ENCODE data around the gene PAM. TPM values are rescaled to one million over a fixed set of nuclear protein-coding genes. Genes with fewer than 3 reads are reported as not detected.
A peak's percentile ranks its signal among the peaks of the same experiment; 100 is the strongest.

PAM gene
- total and polyA plus RNA-seq, 11 donors: 569 to 1,548 (median 1,087) TPM

DNA sequence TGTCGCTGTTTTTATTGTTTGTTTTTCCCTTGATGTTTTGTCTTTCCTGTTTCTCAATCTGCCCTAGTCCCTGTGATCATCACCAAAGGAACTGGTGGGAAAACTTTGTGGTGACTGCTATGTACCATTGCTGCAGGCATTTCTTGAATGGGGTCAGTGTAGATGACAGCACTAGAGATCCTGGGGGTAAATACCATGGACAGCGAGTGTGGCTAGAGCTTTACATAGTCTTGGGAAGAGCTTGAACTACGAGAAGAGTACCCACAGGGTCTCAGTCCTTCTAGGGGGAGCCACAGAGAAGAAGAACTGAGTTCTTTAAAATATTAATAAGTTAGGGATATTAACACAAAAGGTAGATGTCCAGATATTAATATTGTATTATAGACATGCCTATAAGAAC, 138.8 kb downstream of the PAM start:
- ATAC-seq: peak in 2 of 4 donors; percentile 43 to 59
- no peak for TF ChIP-seq POLR2A (IDR thresholded peaks at IDR 0.05)
- TF ChIP-seq, protein P1, sequence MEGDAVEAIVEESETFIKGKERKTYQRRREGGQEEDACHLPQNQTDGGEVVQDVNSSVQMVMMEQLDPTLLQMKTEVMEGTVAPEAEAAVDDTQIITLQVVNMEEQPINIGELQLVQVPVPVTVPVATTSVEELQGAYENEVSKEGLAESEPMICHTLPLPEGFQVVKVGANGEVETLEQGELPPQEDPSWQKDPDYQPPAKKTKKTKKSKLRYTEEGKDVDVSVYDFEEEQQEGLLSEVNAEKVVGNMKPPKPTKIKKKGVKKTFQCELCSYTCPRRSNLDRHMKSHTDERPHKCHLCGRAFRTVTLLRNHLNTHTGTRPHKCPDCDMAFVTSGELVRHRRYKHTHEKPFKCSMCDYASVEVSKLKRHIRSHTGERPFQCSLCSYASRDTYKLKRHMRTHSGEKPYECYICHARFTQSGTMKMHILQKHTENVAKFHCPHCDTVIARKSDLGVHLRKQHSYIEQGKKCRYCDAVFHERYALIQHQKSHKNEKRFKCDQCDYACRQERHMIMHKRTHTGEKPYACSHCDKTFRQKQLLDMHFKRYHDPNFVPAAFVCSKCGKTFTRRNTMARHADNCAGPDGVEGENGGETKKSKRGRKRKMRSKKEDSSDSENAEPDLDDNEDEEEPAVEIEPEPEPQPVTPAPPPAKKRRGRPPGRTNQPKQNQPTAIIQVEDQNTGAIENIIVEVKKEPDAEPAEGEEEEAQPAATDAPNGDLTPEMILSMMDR (IDR thresholded peaks at IDR 0.05): no peak
- Histone ChIP-seq H3K9me3 (no peaks in the 10 kb centered on the region), H3K4me3 (no peak overlapping the region), H3K27me3 (no peaks in the 10 kb centered on the region), H3K36me3 (no peaks in the 10 kb centered on the region), H3K4me1 (peaks cover 0 to 44% (median 5%) of the 10 kb centered on the region in 12 donors), H3K27ac (no peak overlapping the region)
- DNase-seq: no peak
- WGBS, 4 donors: 73 to 83% (median 79%) methylated on average over 3 of the region's 3 CpGs
- intact Hi-C loops (cut with DNase I): no loop called here

DNA sequence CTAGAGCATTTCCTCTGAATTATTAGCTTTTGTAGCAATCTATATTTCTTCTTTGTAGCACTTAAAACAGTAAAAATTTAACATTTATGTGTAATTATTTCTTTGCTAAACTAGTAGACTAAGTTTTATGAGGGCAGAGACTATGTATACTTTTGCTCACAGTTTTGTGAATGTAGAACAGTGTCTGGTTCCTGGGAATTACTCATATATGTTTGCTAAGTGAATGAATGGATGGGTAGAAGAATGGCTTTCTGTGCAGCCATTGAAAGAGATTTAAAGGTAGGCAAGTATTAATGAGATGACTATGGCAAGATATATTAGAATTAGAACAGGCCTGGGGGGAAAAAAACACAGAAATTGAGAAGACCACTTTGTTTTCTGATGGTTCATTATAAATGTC, 140.1 kb downstream of the PAM start:
- peaks cover 0 to 42% (median 9%) of the 10 kb centered on the region in 12 donors for H3K4me1 ChIP-seq
- no peak overlapping the region for H3K27ac ChIP-seq
- DNase-seq (no peak), ATAC-seq (no peak)
- intact Hi-C loops (cut with DNase I): no loop called here
- no peaks in the 10 kb centered on the region for H3K27me3 ChIP-seq
- H3K4me3 ChIP-seq: no peak overlapping the region
- no peaks in the 10 kb centered on the region for H3K36me3 ChIP-seq
- no peak for TF ChIP-seq POLR2A (IDR thresholded peaks at IDR 0.05)
- TF ChIP-seq, protein P1 (IDR thresholded peaks at IDR 0.05): no peak
- no peaks in the 10 kb centered on the region for H3K9me3 ChIP-seq

DNA sequence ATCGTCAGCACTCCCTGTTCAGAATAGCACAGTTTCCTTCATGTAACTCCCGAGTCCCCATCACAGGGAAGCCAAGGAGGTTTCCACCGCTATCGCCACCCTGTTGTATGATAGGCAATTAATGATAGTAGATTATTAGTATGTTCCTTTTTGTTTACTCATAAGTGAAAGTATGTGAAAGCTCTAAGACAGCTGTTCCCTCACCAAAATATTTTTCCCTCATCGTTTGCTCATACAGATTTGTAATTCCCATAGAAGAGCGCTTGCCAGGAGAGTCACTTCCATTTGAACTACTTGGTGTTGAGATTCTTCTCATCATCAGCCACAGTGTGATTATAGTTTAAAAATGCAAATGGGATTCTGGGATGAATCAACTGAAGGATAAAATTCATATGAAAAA, 140.9 kb downstream of the PAM start:
- H3K4me1 ChIP-seq: peaks cover 0 to 39% (median 9%) of the 10 kb centered on the region in 12 donors
- ATAC-seq: peak in 1 of 4 donors; percentile 26
- no peaks in the 10 kb centered on the region for H3K36me3 ChIP-seq
- TF ChIP-seq, protein P1 (IDR thresholded peaks at IDR 0.05): no peak
- no peak for TF ChIP-seq POLR2A (IDR thresholded peaks at IDR 0.05)
- intact Hi-C loops (cut with DNase I): no loop called here
- no peaks in the 10 kb centered on the region for H3K9me3 ChIP-seq
- DNase-seq: no peak
- WGBS, 4 donors: 79 to 85% (median 84%) methylated on average over 6 of the region's 6 CpGs
- no peak overlapping the region for H3K27ac ChIP-seq
- H3K4me3 ChIP-seq: no peak overlapping the region
- H3K27me3 ChIP-seq: no peaks in the 10 kb centered on the region

DNA sequence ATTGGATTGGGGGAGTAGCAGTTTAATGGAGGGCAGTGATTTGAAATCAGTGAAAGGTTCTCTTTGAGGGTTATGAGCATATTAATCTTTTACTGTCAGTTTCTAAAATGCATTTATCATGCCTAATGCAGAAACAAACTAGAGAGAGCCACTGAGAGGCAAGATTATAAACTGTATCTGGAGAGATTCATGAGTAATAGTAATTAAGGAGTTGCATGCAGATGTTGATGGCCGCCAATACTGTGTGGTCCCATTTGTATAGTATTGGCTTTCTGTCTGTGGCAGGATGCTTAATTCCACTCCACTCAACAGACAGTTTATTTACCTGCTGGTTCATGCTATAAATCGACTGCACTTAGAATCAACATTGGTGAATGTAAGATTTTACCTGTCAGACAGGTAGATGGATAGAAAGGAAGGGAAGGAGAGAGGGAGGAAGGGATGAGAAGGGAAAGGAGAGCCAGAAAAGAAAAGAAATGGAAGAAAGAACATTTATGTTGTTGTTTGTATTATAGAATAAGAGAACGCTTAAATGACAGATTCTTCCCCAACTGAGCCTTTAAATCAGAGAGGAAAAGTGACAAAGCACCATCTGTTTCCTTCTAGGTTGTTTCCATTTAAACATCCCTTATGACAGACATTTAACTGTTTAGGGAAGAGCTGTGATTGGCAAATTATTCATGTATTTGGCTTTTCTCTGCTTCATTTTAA, 146.5 kb downstream of the PAM start:
- DNase-seq (no peak), ATAC-seq (no peak)
- intact Hi-C loops (cut with DNase I): no loop called here
- no peak overlapping the region for H3K4me3 ChIP-seq
- H3K9me3 ChIP-seq: peaks cover 0 to 2% (median 0%) of the 10 kb centered on the region in 12 donors
- no peak overlapping the region for H3K27ac ChIP-seq
- TF ChIP-seq POLR2A (IDR thresholded peaks at IDR 0.05): no peak
- TF ChIP-seq, protein P1 (IDR thresholded peaks at IDR 0.05): no peak
- H3K4me1 ChIP-seq: peaks cover 0 to 47% (median 16%) of the 10 kb centered on the region in 12 donors
- H3K36me3 ChIP-seq: peaks cover 0 to 7% (median 0%) of the 10 kb centered on the region in 9 donors
- no peaks in the 10 kb centered on the region for H3K27me3 ChIP-seq
- 73 to 84% (median 80%) methylated on average over 3 of the region's 3 CpGs for WGBS, 4 donors

Measured in heart left ventricle (tissue), 16 donors.